G401 (cell line): Measurements from ENCODE around the gene REPS1. TPM values are rescaled to one million over a fixed set of nuclear protein-coding genes. Genes with fewer than 3 reads are reported as not detected.
"Not testable (repeated sequence)": the region's sequence is repeated elsewhere in the genome, so short reads cannot be mapped to it uniquely, and the experiment has no call there.

Experiments used
- DNase-seq: peaks from one replicate; pipeline ENCODE4 v3.0.0-alpha.2; 2015; ENCODE audit warnings: low spot score
- in situ Hi-C: cut with HindIII; loops from 2 replicates; pipeline ENCODE4 v1.10.0; 2016; ENCODE audit warnings: low sequenced_read_pairs, mixed read lengths
- total RNA-seq: library from RNA; depleted of rRNA; stranded (reverse); fragments of >200 nt; shearing (Covaris generic); gene quantifications from 2 replicates; pipeline ENCODE4 v1.2.3, GENCODE V29; 2014

Gene REPS1
- total RNA-seq, 1 experiment from 2014 or later, result 46.0 TPM

DNA sequence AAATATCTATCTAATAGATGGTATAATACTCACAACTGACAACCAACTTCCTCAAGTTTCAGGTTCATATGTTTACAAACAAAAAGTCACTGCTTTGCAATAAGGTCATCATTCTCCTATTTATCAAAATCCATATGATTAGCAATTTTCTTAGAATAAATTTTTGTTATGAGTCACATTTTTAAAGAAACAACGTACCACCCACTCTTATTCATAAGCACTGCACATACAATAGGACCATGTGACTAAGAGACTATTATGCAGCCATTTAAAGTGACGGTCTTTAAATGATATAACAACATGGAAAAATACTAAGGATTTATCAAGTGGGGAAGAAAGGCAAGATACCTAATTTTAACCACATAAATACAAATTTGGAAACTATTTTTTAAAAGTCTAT lies 40.0 kb downstream of the REPS1 start:
- DNase-seq, result no peak
- in situ Hi-C loops, result no loop called here

- no peak for DNase-seq
Observed at GRCh38 chr6:138945354-138945753, 42.7 kb downstream of the REPS1 start.

DNA sequence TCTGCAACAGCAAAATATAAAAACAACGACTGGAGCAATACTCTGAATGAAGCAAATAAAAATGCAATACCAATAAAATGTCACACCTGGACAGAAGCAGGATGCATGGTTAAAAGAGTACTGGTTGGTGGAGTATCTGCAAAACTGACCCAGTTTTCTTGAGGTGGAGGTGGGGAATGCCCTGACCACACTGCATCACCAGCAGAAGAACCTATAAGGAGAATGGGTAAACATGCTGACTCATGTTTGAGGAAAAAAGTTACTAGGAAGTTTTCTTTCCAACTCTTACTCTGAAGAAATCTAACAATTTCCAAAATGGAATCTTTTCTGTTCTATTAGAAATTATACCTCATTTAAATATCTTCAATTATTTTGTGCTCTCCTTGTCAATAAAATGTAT lies 43.6 kb downstream of the REPS1 start:
- no peak for DNase-seq

More at GRCh38 chr6:138945354-138945753, 42.7 kb downstream of the REPS1 start:
- in situ Hi-C loops, result no loop called here

GRCh38 chr6:138943089-138943625 lies 44.9 kb downstream of the REPS1 start:
- in situ Hi-C loops, result no loop called here
- DNase-seq, result no peak

More for the DNA sequence above, 43.6 kb downstream of the REPS1 start:
- in situ Hi-C loops, result no loop called here

GRCh38 chr6:138936873-138937272 lies 51.2 kb downstream of the REPS1 start:
- DNase-seq, in situ Hi-C loops: not testable (repeated sequence)

- in situ Hi-C loops, result no loop called here
- DNase-seq, result no peak
Observed at GRCh38 chr6:138931660-138932059, 56.4 kb downstream of the REPS1 start.

GRCh38 chr6:138926579-138926978 lies 61.5 kb downstream of the REPS1 start:
- no peak for DNase-seq
- in situ Hi-C loops, result no loop called here

DNA sequence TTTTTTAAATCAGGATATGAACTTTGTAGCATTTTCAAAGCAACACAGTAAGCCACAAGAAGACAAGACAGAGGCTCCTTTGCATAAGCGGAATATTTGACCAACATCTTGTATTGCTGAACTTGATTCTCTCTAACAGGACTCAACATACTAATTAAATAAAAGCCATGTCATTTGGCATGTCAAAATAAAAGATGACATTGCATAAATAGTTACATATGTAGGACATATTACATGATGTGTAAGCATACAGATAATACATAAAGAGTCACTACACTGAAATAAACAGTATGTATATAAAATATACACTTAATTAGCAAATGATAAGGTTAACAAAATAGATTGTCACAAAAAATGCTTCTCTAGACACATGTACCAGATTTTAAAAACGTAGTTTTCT lies 62.2 kb downstream of the REPS1 start:
- in situ Hi-C loops, result no loop called here
- DNase-seq, result no peak

DNA sequence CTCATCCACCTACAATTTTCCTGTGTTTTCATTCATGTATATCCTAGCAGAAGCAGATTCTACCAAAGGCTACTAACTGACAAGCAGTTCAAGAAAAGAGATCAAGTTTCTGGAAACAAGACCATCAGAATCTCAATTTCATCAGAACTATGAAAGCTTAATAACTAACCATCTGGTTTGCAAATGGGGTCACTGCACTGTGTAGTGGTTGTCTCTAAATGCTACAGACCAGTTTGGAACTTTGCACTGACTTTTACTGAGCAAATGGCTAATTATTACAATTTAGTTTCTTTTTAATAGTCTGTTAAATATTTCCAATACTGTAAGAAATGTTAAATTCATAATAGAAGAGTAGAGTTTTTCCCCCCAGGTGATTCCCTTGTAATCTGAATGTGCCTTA lies 64.5 kb downstream of the REPS1 start:
- in situ Hi-C loops, result no loop called here
- no peak for DNase-seq

DNA sequence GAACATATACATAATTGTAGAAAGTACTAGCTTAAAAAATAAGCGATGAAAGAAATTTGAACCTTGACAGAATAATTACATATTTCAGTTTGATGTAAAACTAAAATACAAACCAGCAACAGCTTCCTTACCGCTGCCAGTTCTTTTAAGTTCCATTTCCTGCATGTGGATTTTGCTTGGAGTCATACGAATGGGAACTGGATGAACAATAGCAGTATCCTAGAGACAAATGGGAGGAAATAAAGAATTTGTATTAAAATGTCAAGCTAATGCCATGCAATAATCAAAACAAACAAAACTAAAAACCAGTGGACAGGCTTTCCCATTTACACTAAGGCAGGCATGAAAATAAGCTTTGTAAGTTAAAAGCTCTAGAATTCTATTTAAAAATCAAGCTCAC lies 67.1 kb downstream of the REPS1 start:
- no peak for DNase-seq
- in situ Hi-C loops, result no loop called here

DNA sequence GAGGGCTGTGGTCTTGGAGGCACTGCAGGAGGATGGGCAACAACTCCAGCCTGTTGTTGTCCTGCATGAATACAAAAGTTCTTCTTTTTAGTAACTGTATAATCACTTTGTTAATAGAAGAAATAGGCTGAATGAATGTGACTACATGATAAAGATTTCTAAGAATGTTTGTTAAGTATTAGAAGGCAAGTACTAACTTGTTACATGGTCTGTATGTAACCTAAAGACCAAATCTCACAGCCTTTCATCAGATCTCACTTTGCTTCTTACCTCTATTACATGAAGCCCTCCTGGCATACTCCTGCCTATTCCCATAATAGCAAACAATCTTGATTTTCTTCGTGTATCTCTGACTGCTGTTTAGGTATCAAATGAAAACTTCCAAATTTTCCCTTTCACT lies 73.4 kb downstream of the REPS1 start:
- in situ Hi-C loops, result no loop called here
- no peak for DNase-seq

DNA sequence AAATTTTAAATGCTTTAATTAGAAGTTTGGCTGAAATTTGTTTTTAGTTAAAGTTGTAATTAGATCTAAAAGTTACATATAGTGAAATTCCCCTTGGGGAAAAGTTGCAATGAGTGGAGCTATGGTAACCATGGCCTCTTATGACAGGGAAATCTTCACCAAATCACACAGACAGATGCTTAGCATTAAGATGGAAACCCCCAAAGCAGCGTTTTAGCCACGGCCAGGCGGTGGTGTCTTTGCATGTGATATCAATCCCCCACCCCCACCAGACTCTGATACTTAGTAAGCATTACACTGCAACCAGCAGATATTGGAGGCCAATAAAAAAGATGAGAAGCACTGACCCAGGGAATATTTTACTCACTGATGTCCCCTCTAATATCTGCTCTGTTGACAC lies 75.7 kb downstream of the REPS1 start:
- in situ Hi-C loops, result no loop called here

GRCh38 chr6:138909975-138910374 lies 78.1 kb downstream of the REPS1 start:
- no peak for DNase-seq
- in situ Hi-C loops, result no loop called here

More for the DNA sequence above, 75.7 kb downstream of the REPS1 start:
- DNase-seq, result no peak

DNA sequence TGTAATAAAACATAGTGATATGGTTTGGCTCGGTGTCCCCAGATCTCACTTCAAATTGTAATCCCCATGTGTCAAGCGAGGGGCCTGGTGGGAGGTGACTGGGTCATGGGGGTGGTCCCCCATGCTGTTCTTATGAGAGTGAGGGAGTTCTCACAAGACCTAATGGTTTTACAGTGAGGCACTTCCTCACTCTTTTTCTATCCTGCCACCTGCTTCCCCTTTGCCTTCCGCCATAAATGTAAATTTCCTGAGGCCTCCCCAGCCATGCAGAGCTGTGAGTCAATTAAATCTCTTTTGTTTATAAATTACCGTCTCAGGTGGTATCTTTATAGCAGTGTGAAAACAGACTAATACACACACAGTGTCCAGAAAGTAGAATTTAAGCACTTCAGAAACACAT lies 78.5 kb downstream of the REPS1 start:
- in situ Hi-C loops, result no loop called here
- DNase-seq, result no peak

DNA sequence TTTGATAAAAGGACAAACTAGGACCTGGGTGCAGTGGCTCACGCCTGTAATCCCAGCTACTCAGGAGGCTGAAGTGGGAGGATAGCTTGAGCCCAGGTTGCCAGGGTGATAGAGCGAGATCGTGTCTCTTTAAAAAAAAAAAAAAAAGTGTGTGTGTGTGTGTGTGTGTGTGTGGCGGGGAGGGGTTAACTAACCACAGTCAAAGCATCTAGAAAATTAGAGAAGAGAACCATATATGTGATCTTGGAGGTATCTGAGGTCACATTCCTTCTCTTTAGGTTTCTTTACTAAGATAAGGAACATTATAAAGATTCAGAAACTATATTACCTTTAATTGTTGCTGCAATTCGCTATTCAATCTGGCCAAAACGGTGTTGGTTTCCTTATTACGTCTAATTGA lies 80.9 kb downstream of the REPS1 start:
- no peak for DNase-seq
- in situ Hi-C loops, result no loop called here

- in situ Hi-C loops, result no loop called here
- DNase-seq, result no peak
Observed at GRCh38 chr6:138897031-138897430, 91.0 kb downstream of the REPS1 start.

DNA sequence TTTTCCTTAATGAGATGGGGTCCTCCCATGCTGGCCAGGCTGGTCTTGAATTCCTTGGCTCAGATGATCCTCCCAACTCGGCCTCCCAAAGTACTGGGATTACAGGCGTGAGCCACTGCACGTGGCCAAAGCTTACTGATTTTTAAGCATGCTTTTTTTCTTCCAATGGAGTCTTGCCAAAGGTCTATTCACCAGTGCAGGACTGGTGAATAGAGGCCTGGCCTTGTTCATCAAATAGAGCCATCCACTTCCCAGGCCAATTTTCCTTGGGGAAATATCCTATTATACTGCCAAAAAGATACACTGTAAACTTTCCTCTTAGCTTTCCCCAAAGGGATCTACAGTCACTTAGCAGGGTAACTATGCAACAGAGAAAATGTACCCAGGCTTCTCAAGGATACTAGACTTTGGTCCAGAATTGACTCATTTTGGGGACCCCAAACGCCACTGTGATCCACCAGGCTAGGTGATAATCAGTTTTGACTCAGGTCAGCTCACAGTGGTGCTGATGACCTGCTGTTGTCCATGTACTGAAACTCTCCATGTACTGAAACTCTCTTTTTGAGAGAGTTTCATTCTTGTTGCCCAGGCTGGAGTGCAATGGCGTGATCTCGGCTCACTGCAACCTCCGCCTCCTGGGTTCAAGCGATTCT lies 91.8 kb downstream of the REPS1 start:
- no peak for DNase-seq
- in situ Hi-C loops, result no loop called here

DNA sequence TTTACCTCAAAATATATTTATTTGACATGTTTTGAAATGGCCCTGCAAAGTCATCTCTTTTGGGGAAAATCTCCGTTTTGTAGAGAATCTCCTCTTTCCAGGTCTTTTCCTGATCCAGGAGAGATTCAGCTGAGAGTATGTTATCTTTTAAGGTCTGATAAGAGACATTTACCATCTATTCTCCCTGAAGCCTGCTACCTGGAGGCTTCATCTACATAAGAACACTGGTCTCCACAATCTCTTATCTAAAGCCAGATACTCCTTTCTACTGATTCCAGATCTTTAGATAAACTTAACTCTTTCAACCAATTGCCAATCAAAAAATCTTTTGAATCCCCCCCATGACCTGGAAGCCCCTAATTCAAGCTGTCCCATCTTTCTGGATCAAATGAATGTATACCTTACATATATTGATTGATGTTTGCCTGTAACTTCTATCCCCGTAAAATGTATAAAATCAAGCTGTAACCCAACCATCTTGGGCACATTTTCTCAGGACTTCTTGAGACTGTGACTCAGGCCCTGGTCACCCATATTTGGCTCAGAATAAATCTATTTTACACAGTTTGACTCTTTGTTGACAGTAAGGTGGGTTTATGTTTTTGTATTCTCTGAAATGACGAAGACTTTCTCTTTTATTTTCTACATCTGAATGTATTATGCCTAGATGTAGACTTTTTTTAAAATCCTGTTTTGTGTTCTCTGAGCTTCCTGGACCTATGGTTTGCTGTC lies 96.6 kb downstream of the REPS1 start:
- in situ Hi-C loops, result no loop called here
- DNase-seq, result no peak

DNA sequence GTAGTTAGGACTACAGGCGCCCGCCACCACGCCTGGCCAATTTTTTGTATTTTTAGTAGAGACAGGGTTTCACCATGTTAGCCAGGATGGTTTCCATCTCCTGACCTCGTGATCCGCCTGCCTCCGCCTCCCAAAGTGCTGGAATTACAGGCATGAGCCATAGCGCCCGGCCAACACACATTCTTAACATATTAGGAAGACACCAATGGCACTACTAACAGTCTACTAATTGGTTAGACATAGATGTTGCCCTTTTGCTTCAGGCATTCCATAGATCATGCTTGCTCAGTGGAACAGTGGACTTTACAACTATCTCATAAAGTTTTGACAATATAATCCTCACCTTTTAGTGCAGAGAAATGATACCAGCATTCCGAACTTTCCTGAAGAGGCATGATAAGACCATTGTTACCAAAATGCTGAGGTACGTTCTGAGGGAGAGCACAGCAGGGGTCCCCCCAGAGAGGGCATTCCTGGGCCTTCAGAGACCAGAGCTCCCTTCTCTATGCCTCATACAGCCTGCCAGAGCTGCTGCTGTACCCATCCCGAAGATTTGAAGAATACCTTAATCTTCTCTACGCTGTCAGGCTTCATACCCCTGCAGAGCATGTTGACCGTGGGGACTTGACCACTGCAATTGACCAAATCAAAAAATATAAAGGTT lies 102.8 kb downstream of the REPS1 start:
- in situ Hi-C loops, result no loop called here
- no peak for DNase-seq

DNA sequence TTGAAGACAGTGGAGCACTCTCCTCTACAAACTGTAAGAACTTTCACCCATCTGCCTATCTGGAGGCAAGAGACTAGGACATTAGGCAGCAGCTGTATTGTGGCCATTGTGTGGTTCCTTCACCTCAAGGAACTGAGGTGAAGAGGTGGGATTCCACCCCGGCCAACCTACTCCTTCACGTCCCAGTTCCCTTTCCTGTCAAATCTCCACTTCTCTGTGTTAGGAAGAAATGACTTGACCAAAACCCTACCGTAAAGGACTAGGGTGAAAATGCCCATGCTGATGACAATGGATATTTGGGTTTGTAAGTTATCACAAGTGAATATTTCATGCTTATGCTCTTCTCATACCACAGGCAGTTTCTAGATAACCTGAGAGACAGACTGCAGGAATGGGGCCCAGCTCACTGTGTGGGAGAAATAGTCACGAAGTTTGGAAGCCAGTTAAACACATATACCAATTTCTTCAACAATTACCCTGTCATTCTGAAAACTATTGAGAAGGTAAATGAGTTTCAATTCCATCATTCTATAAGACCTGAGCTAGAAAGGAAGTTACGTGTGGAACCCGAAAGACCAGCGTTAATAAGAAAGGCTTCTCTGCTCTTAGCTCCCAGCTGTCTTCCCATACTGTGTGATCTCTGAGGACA lies 105.6 kb downstream of the REPS1 start:
- in situ Hi-C loops, result no loop called here
- no peak for DNase-seq
